AG09309 (cell line): Measurements from ENCODE around the gene SLX4IP.

ENCODE experiments used
- DNase-seq: peaks from one replicate; pipeline ENCODE4 v3.0.0-alpha.2; 2010; ENCODE audit warnings: low read depth
- H3K4me3 ChIP-seq: 2 replicates; pipeline ENCODE4 v1.5.1; 2011; ENCODE audit warnings: mild to moderate bottlenecking, low read depth, low read length, moderate library complexity; ENCODE audit not compliant: control insufficient read depth
- TF ChIP-seq, protein P1 (sequence below): IDR thresholded peaks from 2 replicates; pipeline ENCODE4 v1.5.1; 2011; ENCODE audit warnings: mild to moderate bottlenecking, low read depth, low read length, inconsistent platforms; ENCODE audit not compliant: insufficient read depth, control insufficient read depth; ENCODE audit errors: missing control alignments

SLX4IP gene

DNA sequence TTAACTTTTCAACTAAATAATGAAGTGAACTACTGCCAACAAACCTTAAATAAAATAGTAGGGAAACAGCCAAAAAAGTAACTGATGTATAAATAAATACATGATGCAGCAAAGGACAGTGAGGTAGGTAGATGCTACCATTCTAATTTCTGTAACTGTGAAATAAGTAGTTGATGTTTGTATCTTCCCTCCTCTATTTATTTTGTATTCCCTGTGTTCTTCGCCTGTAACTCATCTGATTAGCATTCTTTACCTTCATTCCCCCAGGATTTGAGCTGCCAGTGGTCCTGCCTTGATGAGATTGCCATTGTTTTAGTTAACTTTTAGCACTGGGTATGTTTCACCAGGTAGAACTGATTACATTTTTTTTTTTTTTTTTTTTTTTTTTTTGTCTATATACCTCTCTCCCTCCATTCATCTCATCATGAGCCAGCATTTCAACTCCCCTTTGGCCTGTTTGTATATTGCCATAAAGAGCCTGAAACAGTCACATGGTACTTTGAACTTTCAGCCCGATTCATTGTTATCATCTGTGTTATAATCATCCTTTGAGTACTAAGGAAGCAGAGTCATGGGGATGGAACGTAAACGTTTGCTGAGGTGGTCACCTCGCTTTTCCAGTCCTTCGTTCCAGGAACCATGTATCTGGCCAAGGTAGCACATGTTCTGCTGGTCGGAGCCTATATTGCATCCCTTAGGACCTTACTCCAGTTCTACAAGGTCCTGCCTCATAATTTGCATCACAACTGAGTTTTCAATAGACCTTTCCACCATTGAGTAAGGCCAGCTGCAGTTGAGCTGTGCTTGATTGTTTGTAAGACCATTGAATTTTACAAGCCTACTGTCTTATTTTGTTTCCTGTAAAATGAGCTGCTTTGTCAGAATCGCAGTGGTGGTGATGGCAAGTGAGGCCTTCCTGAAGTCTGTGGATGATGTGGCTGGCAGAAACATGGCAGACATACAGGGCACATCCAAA lies 131.1 kb downstream of the SLX4IP start:
- TF ChIP-seq, protein P1, sequence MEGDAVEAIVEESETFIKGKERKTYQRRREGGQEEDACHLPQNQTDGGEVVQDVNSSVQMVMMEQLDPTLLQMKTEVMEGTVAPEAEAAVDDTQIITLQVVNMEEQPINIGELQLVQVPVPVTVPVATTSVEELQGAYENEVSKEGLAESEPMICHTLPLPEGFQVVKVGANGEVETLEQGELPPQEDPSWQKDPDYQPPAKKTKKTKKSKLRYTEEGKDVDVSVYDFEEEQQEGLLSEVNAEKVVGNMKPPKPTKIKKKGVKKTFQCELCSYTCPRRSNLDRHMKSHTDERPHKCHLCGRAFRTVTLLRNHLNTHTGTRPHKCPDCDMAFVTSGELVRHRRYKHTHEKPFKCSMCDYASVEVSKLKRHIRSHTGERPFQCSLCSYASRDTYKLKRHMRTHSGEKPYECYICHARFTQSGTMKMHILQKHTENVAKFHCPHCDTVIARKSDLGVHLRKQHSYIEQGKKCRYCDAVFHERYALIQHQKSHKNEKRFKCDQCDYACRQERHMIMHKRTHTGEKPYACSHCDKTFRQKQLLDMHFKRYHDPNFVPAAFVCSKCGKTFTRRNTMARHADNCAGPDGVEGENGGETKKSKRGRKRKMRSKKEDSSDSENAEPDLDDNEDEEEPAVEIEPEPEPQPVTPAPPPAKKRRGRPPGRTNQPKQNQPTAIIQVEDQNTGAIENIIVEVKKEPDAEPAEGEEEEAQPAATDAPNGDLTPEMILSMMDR, result no peak
- H3K4me3 ChIP-seq, result no peak overlapping the region
- no peak for DNase-seq

DNA sequence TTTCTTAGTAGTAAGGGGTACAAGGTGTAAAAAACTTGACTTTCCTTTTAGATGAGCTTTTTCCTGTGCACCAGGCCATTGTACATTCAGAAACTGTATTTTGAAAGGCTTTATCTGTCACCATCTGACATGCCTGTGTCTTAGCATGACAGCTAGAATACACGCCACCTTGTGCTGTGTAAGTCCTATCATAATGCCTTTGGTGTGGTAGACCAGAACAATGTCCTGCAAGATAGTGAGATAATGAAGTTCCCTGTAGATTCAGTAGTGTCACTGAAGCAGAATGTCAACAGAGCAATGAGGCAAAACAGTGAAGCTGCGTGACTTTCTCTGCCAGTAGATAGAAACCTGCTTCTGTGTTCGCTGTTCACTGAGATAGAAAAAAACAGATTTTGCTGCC lies 132.9 kb downstream of the SLX4IP start:
- DNase-seq, result no peak
- no peak overlapping the region for H3K4me3 ChIP-seq
- TF ChIP-seq, protein P1, result no peak

DNA sequence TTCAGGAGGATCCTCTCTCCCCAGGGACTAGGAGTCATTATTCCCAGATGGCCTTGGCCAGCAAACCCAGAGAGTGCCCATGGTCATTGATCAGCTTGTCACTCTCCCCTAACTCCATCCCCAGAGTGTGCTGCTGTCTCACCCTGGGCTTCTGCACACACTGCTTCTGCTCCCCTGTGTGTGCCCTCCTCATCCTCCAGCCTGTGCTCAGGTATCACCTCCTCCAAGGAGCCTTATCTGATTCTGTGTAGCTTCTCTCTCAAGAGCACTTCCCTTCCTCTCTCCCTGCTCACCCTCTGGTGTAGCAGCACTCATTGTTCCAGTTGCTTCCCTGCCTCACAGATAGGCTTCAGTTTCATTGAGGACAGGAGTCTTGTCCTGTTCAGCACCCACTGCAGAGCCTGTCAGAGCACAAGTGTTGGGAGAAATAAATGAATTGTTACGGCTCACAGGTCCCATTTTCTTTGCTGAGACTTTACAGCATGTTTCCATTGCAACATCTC lies 136.3 kb downstream of the SLX4IP start:
- no peak for DNase-seq
- no peak overlapping the region for H3K4me3 ChIP-seq
- TF ChIP-seq, protein P1, result no peak

DNA sequence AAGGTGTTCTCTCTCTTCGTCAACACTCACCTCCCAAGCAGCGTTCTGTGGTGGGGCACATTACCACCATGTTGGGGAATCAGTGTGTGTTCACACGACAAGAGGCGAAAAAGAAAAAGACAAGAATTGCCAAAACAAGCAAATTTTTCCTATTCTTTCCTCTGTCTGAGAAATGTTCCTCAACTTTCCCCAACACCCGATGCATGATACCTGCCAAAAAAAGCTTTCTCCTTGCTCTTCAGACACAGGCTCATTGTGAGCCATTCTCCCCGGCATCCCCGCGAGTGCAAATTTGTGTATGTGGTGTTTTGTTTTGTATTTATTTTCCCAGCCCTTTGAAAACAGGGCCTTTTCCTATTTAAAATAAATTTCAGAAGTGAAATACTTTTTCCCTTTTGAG lies 137.7 kb downstream of the SLX4IP start:
- no peak for DNase-seq
- H3K4me3 ChIP-seq, result no peak overlapping the region
- TF ChIP-seq, protein P1, result no peak

DNA sequence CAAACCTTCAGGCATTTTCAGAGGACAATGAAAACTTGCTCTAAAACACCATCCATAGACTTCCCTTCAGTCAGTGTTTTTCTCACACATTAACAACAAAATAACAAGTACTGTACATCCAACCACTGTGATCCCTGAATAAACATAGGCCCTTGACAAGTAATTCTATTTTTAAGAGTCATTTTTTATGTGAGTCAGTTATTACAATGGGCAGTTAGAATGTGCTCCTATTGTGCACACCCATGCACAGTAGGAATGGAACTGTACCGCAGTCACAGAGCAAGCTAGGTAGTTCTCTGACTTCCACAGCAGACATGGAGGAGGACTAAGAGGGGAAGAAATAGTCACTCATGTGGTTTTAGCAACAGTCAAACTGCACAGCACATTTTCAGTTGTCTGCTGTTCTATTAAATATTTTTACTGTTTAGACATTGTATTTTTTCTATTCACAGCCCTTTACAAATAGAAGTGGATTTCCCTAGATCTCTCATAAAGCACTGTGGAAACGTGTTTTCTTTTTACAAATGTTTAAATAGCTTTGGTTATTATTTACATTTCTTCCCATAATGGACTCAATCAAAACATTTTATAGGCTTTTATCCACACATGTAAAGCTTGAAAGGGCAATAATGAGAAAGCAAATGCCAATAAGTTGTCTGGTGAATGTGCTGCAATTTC lies 138.3 kb downstream of the SLX4IP start:
- no peak for DNase-seq
- TF ChIP-seq, protein P1, result no peak

DNA sequence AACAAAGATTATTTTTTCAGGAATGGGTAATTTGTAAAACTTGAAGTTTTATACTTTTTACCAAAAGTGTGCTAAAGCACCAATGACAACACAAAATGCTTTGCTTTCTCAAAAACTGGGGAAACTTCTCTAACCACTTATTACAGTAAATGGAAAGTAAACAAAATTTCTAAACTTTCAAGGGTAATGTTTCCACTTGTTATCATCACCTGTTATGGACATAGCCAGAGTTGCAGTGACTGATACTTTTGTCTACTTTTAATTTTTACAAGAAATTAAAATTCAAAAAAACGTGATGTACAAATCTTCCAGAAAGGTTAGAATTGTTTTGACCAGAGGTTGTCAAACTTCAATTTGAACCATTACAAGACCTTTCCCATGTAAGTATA lies 138.8 kb downstream of the SLX4IP start:
- no peak for DNase-seq
- no peak overlapping the region for H3K4me3 ChIP-seq
- TF ChIP-seq, protein P1, result no peak

More for the DNA sequence above, 138.3 kb downstream of the SLX4IP start:
- H3K4me3 ChIP-seq, result no peak overlapping the region
